Measurements from ENCODE around the gene NDUFB7.

DNA sequence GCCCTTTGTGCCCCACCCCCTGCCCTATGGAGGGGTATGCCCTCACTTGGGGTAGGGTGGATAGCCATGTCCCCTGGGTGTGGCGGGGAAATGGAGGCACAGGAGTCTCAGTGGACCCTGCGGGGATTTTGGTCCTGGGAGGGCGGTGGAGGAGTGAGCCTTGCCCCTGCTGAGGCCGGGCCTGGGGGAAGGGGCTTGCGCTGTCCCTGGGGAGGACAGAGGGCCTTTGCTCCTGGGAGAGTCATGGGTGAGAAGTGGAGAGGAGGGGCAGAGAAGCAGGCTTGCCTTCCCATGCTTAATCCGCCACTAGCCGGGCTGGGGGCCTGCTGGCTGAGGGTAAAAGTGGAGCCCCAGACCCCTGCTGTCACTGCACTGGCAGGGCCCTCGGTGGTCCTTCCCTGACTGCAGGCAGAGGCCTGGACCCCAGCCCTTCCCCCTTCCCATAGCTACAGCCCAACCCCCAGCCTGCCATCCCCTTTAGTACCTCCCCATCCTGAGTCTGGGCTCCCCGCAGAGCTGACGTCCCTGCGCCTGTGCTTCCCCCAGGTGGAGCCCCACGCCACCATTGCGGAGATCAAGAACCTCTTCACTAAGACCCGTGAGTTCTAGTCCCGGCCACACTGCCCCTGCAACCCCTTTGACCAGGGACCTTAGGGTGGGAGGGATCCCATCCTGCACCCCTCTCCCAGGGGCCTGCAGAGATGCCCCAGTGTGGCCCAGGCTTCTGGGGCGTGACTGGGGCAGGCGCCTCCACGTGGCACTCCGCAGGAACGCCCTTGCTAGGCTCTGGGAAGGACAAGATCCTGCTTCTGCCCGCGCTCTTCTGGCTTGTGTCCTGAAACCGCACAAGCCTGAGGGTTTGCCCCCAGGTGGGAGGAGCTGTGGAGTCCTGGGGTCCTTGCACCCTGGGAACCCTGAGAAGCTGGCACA is 8.9 kb downstream of the NDUFB7 start:
- TF ChIP-seq, protein P1, sequence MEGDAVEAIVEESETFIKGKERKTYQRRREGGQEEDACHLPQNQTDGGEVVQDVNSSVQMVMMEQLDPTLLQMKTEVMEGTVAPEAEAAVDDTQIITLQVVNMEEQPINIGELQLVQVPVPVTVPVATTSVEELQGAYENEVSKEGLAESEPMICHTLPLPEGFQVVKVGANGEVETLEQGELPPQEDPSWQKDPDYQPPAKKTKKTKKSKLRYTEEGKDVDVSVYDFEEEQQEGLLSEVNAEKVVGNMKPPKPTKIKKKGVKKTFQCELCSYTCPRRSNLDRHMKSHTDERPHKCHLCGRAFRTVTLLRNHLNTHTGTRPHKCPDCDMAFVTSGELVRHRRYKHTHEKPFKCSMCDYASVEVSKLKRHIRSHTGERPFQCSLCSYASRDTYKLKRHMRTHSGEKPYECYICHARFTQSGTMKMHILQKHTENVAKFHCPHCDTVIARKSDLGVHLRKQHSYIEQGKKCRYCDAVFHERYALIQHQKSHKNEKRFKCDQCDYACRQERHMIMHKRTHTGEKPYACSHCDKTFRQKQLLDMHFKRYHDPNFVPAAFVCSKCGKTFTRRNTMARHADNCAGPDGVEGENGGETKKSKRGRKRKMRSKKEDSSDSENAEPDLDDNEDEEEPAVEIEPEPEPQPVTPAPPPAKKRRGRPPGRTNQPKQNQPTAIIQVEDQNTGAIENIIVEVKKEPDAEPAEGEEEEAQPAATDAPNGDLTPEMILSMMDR (IDR thresholded peaks at IDR 0.05) = no peak
- TF ChIP-seq POLR2A (IDR thresholded peaks at IDR 0.05) = no peak
- no peak for TF ChIP-seq POLR2AphosphoS5 (IDR thresholded peaks at IDR 0.05)
